ENCODE measurements around the gene USB1. TPM values are rescaled to one million over a fixed set of nuclear protein-coding genes. Genes with fewer than 3 reads are reported as not detected.

USB1 gene
- total RNA-seq, 1 experiment from 2014 or later: 18.7 TPM

- POLR2A ChIA-PET (ENCODE audit: unreplicated experiment): no interaction called here
Observed at GRCh38 chr16:58009856-58010416, 8.7 kb downstream of the USB1 start.

GRCh38 chr16:58010886-58011285, 9.7 kb downstream of the USB1 start:
- no peaks in the 10 kb centered on the region for H3F3A ChIP-seq (ENCODE audit: low read length, unreplicated experiment)
- H3K9ac ChIP-seq (ENCODE audit: low read length): no peak overlapping the region
- no peaks in the 10 kb centered on the region for H3K9me2 ChIP-seq (replicated peaks; ENCODE audit: low read length)
- peaks cover 3% of the 10 kb centered on the region; the same call in 1 of the 2 replicates for H3K36me3 ChIP-seq (ENCODE audit: low read depth, low read length)
- H3K4me2 ChIP-seq (ENCODE audit: low read length): no peak overlapping the region
- TF ChIP-seq CTCF (conservative IDR thresholded peaks at IDR 0.05; ENCODE audit: low read depth, low read length): no peak
- no peak for TF ChIP-seq EZH2 (IDR thresholded peaks at IDR 0.05; ENCODE audit: low read length, unreplicated experiment)
- TF ChIP-seq EZH2phosphoT487 (IDR thresholded peaks at IDR 0.05; ENCODE audit: borderline replicate concordance, low read length): no peak
- DNase-seq (no peak), ATAC-seq (no peak)
- CTCF ChIA-PET: no interaction called here
- no peaks in the 10 kb centered on the region for H3K4me1 ChIP-seq (ENCODE audit: insufficient read depth, low read length)
- H3K27ac ChIP-seq (ENCODE audit: low read length): no peak overlapping the region
- H2AFZ ChIP-seq (ENCODE audit: low read length): no peak overlapping the region
- H3K79me2 ChIP-seq (ENCODE audit: low read length): 0 out of 2 replicates have a peak, but pooled peaks cover 3% of the 10 kb centered on the region
- no peaks in the 10 kb centered on the region for H3K27me3 ChIP-seq (ENCODE audit: low read length)
- H4K20me1 ChIP-seq (ENCODE audit: low read length): no peaks in the 10 kb centered on the region
- no peak overlapping the region for H3K4me3 ChIP-seq (ENCODE audit: low read length)
- intact Hi-C loops (cut with micrococcal nuclease): no loop called here
- no peaks in the 10 kb centered on the region for H3K9me3 ChIP-seq (ENCODE audit: low read length)
- POLR2A ChIA-PET (ENCODE audit: unreplicated experiment): no interaction called here
- no TSS peak for BruUV-seq (replicated peaks)

More at GRCh38 chr16:58009856-58010416, 8.7 kb downstream of the USB1 start:
- DNase-seq: no peak
- CTCF ChIA-PET: no interaction called here
- H3K4me3 ChIP-seq (ENCODE audit: low read length): no peak overlapping the region
- H3K27me3 ChIP-seq (ENCODE audit: low read length): no peaks in the 10 kb centered on the region
- no peak overlapping the region for H3K27ac ChIP-seq (ENCODE audit: low read length)
- H3K9ac ChIP-seq (ENCODE audit: low read length): no peak overlapping the region
- no peaks in the 10 kb centered on the region for H3K9me3 ChIP-seq (ENCODE audit: low read length)
- H3K4me1 ChIP-seq (ENCODE audit: insufficient read depth, low read length): no peaks in the 10 kb centered on the region
- H3K79me2 ChIP-seq (ENCODE audit: low read length): 0 out of 2 replicates have a peak, but pooled peaks cover 3% of the 10 kb centered on the region
- no peaks in the 10 kb centered on the region for H3F3A ChIP-seq (ENCODE audit: low read length, unreplicated experiment)
- H4K20me1 ChIP-seq (ENCODE audit: low read length): no peaks in the 10 kb centered on the region
- ATAC-seq: no peak
- intact Hi-C loops (cut with micrococcal nuclease): loop anchor here (10.0 kb wide), 2 partner anchors 205 to 365 kb away; partner anchors contain the start of gene KIFC3
- peaks cover 3% of the 10 kb centered on the region; the same call in 1 of the 2 replicates for H3K36me3 ChIP-seq (ENCODE audit: low read depth, low read length)
- H2AFZ ChIP-seq (ENCODE audit: low read length): no peak overlapping the region
- no TSS peak for BruUV-seq (replicated peaks)
- TF ChIP-seq CTCF (conservative IDR thresholded peaks at IDR 0.05; ENCODE audit: low read depth, low read length): no peak
- no peak for TF ChIP-seq EZH2 (IDR thresholded peaks at IDR 0.05; ENCODE audit: low read length, unreplicated experiment)
- no peak for TF ChIP-seq EZH2phosphoT487 (IDR thresholded peaks at IDR 0.05; ENCODE audit: borderline replicate concordance, low read length)
- no peaks in the 10 kb centered on the region for H3K9me2 ChIP-seq (replicated peaks; ENCODE audit: low read length)
- H3K4me2 ChIP-seq (ENCODE audit: low read length): no peak overlapping the region

- 0 out of 2 replicates have a peak, but pooled peaks cover 3% of the 10 kb centered on the region for H3K79me2 ChIP-seq (ENCODE audit: low read length)
- no peak for DNase-seq
- CTCF ChIA-PET: no interaction called here
- no TSS peak for BruUV-seq (replicated peaks)
- no peaks in the 10 kb centered on the region for H3K9me3 ChIP-seq (ENCODE audit: low read length)
- no peak overlapping the region for H3K27ac ChIP-seq (ENCODE audit: low read length)
- TF ChIP-seq EZH2phosphoT487 (IDR thresholded peaks at IDR 0.05; ENCODE audit: borderline replicate concordance, low read length): no peak
- TF ChIP-seq CTCF (conservative IDR thresholded peaks at IDR 0.05; ENCODE audit: low read depth, low read length): no peak
- no peak for TF ChIP-seq EZH2 (IDR thresholded peaks at IDR 0.05; ENCODE audit: low read length, unreplicated experiment)
- no peaks in the 10 kb centered on the region for H3K9me2 ChIP-seq (replicated peaks; ENCODE audit: low read length)
- H2AFZ ChIP-seq (ENCODE audit: low read length): no peak overlapping the region
- no peak for ATAC-seq
- no peaks in the 10 kb centered on the region for H3K27me3 ChIP-seq (ENCODE audit: low read length)
- H3K9ac ChIP-seq (ENCODE audit: low read length): no peak overlapping the region
- H3K4me2 ChIP-seq (ENCODE audit: low read length): no peak overlapping the region
- intact Hi-C loops (cut with micrococcal nuclease): no loop called here
- H4K20me1 ChIP-seq (ENCODE audit: low read length): no peaks in the 10 kb centered on the region
- POLR2A ChIA-PET (ENCODE audit: unreplicated experiment): no interaction called here
- no peak overlapping the region for H3K4me3 ChIP-seq (ENCODE audit: low read length)
- no peaks in the 10 kb centered on the region for H3F3A ChIP-seq (ENCODE audit: low read length, unreplicated experiment)
- H3K36me3 ChIP-seq (ENCODE audit: low read depth, low read length): peaks cover 3% of the 10 kb centered on the region; the same call in 1 of the 2 replicates
- no peaks in the 10 kb centered on the region for H3K4me1 ChIP-seq (ENCODE audit: insufficient read depth, low read length)
Observed at GRCh38 chr16:58011652-58012051, 10.4 kb downstream of the USB1 start.
